GM12874 (cell line): ENCODE results near the gene THEMIS2.

ENCODE experiments used
- CTCF ChIP-seq: IDR thresholded peaks from 2 replicates; pipeline ENCODE4 v1.5.1; 2011; ENCODE audit warnings: low read depth, mild to moderate bottlenecking, control low read depth, low read length, moderate library complexity; ENCODE audit not compliant: insufficient read depth

THEMIS2 gene

GRCh38 chr1:27878039-27878438 is 5.7 kb downstream of the THEMIS2 start:
- TF ChIP-seq CTCF = no peak

GRCh38 chr1:27878787-27879335 is 6.5 kb downstream of the THEMIS2 start:
- no peak for TF ChIP-seq CTCF

GRCh38 chr1:27879374-27880082 is 7.2 kb downstream of the THEMIS2 start:
- no peak for TF ChIP-seq CTCF

GRCh38 chr1:27882543-27882903 is 10.2 kb downstream of the THEMIS2 start:
- TF ChIP-seq CTCF = no peak

GRCh38 chr1:27883536-27883935 is 11.2 kb downstream of the THEMIS2 start:
- no peak for TF ChIP-seq CTCF

- no peak for TF ChIP-seq CTCF
Measured at GRCh38 chr1:27884006-27884954, 11.9 kb downstream of the THEMIS2 start.

GRCh38 chr1:27885114-27885528 is 12.8 kb downstream of the THEMIS2 start:
- TF ChIP-seq CTCF = no peak
